ENCODE data around the gene CDC37.
"Not testable (repeated sequence)": the region's sequence is repeated elsewhere in the genome, so short reads cannot be mapped to it uniquely, and the experiment has no call there.

CDC37 gene

GRCh38 chr19:10419646-10420443, 16.5 kb upstream of the CDC37 start:
- DNase-seq, result no peak

DNA sequence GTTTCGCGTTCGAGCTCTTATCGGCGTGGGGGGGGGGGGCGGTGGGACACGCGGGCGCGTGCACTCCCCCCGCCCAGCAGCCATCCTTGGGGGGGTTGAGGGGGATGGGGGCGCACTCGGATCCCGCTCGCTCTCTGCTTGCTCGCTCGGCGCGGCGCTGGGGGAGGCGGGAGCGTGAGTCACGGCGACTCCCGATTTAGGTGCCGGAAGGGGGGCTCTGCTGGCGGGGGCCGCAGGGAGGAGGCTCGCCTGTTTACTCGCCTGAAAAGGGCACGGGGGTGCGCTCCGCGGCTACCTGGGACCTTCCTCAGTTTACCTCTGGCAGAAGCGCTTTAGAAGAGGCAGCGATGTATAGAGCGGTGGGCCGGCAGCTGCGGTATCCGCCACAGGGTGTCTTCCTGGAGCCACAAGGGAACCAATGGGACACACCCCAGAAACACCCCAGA, 15.9 kb upstream of the CDC37 start:
- DNase-seq, result no peak

DNA sequence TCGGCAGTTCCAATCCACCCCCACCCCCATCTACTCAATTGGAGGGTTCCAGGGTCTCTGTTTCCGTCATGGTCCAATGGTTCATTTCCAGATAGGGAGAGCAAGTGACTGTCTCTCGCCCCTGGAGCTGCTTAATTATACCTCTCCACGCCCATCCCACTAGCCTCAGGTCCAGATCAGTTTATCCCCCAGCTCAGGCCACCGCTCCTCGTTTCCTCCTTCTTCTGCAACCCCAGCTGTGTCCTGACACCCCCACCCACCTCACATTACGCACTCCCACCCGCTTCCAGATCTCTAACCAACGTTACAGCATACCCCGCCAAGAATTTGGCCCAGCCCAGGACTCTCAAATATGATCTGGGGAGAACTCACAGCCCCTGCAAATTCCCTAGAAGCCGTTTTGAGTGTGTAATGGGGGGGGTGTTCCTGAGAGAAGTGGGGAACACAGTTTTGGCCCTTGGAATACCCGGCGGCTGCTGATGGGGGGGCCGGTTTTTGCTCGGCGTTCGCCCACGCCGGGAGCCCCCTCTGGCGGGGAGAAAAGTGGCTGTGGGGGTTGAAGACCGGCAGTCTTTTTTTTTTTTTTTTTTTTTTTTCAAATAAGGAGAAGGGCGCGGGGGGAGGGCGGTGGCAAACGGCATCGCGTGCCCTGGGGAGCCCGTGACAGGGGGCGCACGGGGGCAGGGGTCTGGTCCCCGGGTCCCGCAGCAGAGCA, 15.3 kb upstream of the CDC37 start:
- no peak for DNase-seq

DNA sequence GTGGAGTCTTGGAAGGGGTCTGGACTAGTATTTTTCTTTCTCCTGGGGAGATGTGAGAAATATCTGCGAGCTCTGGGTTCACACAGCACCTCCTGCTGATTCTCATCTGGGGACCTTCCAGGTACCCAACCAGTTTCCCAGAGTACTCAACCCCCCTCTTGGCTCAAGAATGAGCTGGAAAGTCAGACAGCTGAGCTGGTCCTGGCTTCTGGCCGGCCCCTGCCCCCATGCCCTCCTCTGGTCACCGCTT, 14.8 kb upstream of the CDC37 start:
- no peak for DNase-seq

DNA sequence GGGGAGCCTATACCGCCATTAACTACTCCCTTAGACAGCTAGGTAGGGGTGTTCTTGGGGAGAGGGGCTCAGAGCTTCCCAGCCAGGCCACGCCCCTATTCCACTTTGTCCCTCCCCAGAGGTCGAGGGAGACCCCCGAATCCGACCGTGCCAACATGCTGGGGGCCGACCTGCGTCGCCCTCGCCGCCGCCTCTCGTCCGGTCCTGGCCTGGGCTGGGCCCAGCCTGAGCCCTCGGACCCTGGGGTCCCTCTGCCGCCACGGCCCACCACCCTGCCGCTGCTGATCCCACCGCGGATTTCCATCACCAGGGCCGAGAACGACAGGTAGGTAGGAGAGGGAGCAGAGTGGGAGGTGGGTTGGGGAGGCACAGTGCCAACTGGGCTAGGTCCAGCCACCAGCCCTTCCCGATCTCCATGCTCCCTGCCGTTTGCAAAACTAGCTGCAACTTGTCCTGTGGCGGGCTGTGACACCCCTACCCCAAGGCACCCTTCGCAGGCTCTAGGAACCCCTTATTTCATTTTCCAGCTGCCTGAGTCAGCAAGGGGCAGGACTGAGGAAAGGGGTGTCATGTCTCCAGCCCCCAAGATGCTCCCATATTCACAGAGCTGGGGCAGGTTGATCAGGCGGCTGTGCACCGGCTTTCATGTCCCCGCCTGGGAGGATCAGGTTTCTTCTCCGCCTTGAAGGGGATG, 14.3 kb upstream of the CDC37 start:
- DNase-seq, result no peak

DNA sequence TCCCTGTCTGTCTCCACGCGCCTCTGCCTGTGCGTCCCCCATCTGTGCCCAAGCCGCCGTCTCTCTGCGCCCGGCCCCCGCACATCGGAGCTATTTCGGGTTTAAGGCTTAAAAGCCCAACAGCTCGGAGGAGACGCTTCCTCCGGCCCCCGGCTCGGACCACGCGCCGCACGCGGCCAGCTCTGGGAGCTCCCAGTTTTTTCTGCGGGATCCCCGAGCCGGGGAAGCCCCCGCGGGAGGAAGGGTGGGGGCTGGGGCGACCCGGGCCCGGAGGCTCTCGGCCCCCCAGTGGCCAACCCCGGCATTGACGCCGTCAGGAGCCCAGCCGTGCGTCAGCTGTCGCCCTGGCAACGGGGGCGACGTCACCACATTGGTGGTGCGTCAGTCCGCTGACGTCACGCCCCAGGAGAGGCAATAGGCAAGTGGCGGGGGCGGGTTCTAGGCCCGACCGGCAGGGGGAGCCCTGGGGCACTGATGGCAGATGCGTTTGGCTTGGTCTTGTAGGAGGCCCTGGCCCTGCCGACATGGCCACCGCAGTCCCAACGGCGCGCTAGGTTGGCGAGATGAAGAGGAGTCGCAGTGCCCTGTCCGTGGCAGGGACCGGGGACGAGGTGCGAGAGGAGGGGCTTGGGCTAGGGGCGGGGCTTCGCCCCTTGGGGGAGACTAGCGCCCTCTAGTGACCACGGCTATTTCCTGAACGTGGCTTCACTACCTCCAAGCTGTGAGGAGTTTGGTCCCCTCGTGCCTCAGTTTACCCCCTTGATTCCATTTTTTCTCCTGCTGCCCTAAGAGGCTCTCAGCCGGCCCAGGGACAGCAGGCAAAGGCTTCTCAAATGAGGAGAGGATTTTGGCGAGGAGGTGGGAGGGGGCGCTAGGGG, 13.3 kb upstream of the CDC37 start:
- peak; percentile 98 for DNase-seq

- no peak for DNase-seq
These were observed 12.7 kb upstream of the CDC37 start for GRCh38 chr19:10416083-10416379.

DNA sequence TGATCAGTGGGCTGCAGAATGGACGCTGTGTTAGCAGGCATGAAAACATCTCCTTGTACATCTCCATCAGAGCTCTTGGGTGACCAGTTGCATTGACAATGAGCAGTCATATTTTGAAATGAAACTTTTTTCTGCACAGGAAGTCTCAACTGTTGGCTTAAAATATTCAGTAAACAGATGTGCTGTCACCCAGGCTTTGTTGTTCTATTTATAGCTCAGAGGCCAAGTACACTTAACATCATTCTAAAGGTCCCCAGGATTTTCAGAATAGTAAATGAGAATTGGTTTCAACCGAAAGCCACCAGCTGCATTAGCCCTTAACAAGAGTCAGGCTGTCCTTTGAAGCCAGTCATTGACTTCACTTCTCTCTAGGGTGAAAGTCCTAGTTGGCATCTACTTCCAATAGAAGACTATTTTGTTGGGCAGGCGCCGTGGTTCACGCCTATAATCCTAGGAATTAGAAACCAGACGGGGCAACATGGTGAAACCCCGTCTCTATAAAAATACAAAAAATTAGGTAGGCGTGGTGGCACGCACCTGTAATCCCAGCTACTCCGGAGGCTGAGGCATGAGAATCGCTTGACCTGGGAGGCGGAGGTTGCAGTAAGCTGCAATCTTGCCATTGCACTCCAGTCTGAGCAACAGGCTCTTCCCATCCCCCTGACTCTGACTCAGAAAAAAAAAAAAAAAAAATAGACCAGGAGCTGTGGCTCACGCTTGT, 9.1 kb upstream of the CDC37 start:
- DNase-seq, result no peak

GRCh38 chr19:10411224-10411623, 7.9 kb upstream of the CDC37 start:
- DNase-seq, result not testable (repeated sequence)

DNA sequence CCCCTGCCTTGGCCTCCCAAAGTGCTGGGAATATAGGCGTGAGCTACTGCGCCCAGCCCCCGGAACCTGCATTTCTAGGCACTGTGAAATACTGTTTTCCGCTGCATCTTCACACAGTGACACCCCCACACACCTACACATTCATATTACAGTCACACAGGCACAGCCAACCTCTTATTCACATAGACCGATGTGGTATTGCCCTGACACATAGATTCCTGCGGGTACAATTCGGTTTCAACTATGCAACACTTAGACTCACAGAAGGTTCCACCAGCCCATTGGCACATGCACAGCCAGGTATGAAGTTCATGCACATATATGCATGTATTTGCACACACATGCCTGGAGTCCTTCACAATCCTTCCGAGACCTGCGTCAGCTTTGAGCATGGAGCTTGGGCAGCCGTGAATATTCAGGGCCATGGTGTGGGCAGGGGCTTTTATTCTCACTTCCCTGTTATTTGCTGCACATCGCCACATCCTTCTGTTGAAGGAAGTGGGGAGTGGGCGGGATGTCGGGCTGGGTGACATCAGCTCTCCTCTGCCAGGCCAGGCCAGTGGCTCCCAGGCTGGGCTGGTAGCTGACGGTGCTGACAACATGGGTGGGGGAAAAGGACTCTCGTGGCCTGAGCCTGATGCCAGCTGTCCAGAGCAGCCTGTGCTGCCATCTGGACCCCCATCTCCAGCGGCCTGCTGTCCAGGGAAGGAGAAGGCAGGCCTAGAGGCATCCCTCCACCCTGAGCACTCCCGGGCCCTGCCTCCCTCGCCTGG, 5.4 kb upstream of the CDC37 start:
- DNase-seq, result no peak

DNA sequence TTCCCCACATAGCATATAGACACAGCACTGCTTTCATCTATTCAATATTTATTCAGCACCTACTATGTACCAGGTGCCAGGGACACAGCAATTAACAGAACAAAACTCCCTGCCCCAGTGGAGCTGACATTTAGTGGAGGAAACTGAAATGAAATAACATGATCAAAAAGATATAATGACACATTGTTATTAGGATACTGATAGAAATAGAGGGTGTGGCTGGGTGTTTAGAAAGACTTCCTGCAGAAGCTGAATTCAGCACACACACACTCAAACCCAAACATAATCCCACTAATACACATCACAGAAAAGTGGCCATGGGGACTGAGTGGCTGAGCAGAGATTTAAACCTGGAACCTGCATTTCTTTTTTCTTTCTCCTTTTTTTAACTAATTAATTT, 3.8 kb upstream of the CDC37 start:
- no peak for DNase-seq

GRCh38 chr19:10406191-10406590, 2.8 kb upstream of the CDC37 start:
- no peak for DNase-seq

- DNase-seq, result peak; percentile 46
These were observed 1.8 kb upstream of the CDC37 start for GRCh38 chr19:10404888-10405820.

DNA sequence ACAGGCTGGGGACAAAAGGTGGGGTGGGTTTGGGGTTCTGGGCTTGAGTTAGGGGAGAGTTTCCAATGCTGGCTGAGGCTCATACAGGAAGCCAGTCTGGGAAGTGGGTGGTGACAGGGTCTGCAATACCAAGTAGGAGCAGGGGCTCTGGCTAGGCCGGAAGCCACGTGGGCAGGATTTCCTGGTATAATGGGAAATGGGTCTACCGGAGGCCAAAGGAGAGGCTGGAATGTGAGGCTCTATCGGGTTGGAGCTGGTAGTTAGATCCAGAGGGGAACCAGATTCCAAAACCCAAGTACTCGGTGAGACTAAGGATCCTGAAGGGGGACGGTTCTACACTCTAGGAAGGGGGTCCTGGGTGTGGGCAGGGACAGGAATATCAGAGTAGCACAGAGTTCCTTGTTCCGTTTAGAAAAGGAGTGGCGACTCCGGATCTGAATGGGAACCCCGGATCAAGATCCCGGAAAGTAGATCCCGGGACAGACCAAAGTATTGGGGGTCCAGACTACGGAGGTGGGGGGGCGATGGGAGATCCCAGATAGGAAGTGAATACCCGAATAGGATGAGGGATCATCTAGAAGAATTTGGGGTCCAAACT, 802 bp downstream of the CDC37 start:
- DNase-seq, result no peak

DNA sequence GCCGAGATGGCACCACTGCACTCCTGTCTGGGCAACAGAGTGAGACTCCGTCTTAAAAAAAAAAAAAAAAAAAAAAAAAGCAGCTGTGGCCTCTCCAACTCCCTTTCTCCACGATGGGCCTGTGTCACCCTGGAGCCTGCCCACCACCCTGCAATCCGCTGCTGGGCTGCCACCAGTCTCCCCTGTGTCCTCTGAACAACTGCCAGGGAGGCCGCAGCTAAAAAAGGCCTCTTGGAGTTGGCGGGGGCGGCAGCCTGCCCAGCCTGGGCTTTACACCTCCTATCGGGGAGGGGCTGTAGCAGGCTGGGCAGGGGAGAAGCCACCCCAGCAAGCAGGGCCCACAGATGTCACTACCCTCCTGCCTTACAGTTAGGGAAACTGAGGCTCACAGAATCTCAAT, 3.5 kb downstream of the CDC37 start:
- DNase-seq, result no peak

DNA sequence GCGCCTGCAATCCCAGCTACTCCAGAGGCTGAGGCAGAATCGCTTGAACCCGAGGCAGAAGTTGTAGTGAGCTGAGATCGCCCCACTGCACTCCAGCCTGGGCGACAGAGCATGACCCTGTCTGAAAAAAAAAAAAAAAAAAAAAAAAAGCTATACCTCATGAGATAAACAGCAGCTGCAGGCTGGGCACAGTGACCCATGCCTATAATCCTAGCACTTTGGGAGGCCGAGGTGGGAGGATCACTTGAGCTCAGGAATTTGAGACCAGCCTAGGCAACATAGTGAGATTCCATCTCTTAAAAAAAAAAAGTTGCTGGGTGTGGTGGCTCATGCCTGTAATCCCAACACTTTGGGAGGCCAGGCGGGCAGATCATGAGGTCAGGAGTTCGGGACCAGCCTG, 4.0 kb downstream of the CDC37 start:
- DNase-seq, result not testable (repeated sequence)

GRCh38 chr19:10398819-10399218, 4.5 kb downstream of the CDC37 start:
- no peak for DNase-seq

GRCh38 chr19:10395917-10396316, 7.4 kb downstream of the CDC37 start:
- no peak for DNase-seq

DNA sequence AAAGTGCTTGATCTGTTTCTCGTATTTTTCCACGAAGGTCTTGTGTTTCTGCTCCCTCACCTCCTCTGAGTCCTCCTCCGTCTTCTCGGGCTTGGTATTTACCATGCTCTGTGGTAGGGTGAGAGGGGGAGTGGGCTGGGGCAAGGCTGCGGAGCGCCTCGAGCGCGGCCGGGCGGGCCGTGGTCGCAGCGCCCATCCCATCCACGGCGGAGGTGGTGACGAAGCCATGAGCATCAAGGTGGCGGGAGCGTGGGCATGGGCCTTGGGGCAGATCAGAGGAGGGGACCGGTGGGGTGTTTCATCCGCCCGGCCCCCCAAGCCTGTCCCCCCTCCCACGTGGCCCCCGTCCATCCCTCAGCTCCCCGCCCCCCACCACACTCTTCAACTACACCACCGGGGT, 7.9 kb downstream of the CDC37 start:
- no peak for DNase-seq

DNA sequence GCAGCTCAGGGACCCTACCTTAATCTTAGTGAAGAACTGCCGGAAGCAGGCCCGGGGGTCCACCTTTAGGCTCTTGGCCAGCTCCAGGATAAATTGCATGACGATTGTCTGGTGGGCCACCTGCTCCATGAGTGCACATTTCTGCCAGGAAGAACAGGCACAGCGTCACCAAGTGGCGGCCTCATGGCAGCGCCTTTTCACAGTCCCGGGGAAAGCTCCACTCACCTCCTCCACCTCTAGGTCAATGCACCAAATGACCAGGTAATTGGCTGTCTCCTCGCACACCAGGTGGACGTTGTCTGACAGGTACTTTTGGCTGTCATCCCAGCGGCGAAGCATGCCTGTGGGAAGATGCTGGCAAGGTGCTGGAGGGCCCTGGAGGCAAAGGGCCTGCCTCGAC, 8.3 kb downstream of the CDC37 start:
- no peak for DNase-seq

Measured in activated CD4-positive, alpha-beta T cell treated with anti-CD3 and anti-CD28 coated beads, Interleukin-2, amount 50 U/mL, for 1 hour (primary cell).